ENCODE data around the gene PLPP2.

PLPP2 gene

DNA sequence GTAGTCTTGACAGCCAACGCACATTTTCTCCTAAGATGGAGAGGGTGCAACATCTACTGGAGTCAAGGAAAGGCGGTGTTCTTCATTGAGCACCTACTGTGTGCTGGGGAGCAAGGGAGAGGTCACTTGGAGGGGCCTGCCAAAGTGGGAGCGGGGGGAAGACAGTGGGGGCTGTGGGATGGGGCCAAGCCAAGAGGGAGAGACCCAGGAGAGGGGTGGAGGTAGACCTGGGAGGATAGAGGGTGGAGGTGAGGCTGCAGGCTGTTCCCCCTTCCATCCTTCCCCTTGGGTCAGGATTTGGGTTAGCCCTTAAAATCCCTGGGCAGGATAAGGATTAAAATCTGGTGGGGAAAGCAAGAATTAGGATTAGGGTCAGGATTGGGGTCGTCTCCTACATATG, 1.7 kb upstream of the PLPP2 start:
- H3K79me2 ChIP-seq (ENCODE audit: control insufficient read depth, low read length), result no peaks in the 10 kb centered on the region
- peaks cover 12% of the 10 kb centered on the region for H3K27me3 ChIP-seq (ENCODE audit: control insufficient read depth, low read length)
- no peak overlapping the region for H3K27ac ChIP-seq (ENCODE audit: low read depth, low read length)
- no peaks in the 10 kb centered on the region for H3K4me1 ChIP-seq (ENCODE audit: control insufficient read depth, low read length)
- no peaks in the 10 kb centered on the region for H3F3A ChIP-seq (ENCODE audit: control insufficient read depth, insufficient read depth)
- H3K9me3 ChIP-seq (ENCODE audit: control insufficient read depth, insufficient read depth, low read length), result no peaks in the 10 kb centered on the region
- no peaks in the 10 kb centered on the region for H3K9me2 ChIP-seq (replicated peaks; ENCODE audit: control insufficient read depth, low read length)
- H3K36me3 ChIP-seq (ENCODE audit: control insufficient read depth, low read length), result no peaks in the 10 kb centered on the region
- no peak overlapping the region for H3K4me2 ChIP-seq (ENCODE audit: low read length)
- TF ChIP-seq, protein P1, sequence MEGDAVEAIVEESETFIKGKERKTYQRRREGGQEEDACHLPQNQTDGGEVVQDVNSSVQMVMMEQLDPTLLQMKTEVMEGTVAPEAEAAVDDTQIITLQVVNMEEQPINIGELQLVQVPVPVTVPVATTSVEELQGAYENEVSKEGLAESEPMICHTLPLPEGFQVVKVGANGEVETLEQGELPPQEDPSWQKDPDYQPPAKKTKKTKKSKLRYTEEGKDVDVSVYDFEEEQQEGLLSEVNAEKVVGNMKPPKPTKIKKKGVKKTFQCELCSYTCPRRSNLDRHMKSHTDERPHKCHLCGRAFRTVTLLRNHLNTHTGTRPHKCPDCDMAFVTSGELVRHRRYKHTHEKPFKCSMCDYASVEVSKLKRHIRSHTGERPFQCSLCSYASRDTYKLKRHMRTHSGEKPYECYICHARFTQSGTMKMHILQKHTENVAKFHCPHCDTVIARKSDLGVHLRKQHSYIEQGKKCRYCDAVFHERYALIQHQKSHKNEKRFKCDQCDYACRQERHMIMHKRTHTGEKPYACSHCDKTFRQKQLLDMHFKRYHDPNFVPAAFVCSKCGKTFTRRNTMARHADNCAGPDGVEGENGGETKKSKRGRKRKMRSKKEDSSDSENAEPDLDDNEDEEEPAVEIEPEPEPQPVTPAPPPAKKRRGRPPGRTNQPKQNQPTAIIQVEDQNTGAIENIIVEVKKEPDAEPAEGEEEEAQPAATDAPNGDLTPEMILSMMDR (IDR thresholded peaks at IDR 0.05; ENCODE audit: low read depth, low read length, poor library complexity, severe bottlenecking), result no peak
- no peak for TF ChIP-seq EZH2phosphoT487 (IDR thresholded peaks at IDR 0.05; ENCODE audit: borderline replicate concordance, low read length)
- no peaks in the 10 kb centered on the region for H4K20me1 ChIP-seq (ENCODE audit: control insufficient read depth, insufficient read depth, low read depth, low read length)
- H3K4me3 ChIP-seq (ENCODE audit: low read length), result no peak overlapping the region

DNA sequence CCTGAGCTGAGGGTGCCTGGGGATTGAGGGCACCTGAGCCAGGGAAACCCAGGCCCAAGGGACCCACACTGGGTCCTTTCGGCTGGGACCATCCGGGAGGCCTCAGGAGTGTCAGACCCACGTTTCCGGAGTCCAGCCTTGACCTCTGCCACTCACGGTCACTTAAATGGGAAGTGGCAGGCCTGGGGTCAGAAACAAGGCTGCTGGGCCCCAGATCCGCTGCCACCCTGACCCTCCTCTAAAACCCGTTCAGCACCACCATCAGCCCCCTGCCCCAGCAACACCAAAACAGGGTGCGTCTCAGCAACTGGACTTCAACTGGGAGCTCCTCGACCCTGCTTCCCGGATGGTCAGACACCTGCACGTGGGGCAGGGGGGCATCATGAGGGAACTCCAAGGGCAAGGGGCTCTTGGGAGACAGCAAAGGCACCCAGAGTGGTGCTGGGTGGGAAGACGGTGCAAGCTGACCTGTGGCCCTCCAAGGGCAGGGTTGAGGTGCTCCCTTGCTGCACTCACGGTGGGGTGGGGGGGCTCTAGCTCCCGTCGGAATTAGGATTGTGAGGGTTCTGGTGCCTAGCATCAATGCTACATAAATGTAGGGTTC, 1.2 kb upstream of the PLPP2 start:
- H3K4me1 ChIP-seq (ENCODE audit: control insufficient read depth, low read length), result no peaks in the 10 kb centered on the region
- no peaks in the 10 kb centered on the region for H4K20me1 ChIP-seq (ENCODE audit: control insufficient read depth, insufficient read depth, low read depth, low read length)
- H3K27me3 ChIP-seq (ENCODE audit: control insufficient read depth, low read length), result peaks cover 12% of the 10 kb centered on the region
- no peak overlapping the region for H3K4me3 ChIP-seq (ENCODE audit: low read length)
- H3K27ac ChIP-seq (ENCODE audit: low read depth, low read length), result no peak overlapping the region
- H3K79me2 ChIP-seq (ENCODE audit: control insufficient read depth, low read length), result no peaks in the 10 kb centered on the region
- no peak for TF ChIP-seq EZH2phosphoT487 (IDR thresholded peaks at IDR 0.05; ENCODE audit: borderline replicate concordance, low read length)
- TF ChIP-seq, protein P1 (IDR thresholded peaks at IDR 0.05; ENCODE audit: low read depth, low read length, poor library complexity, severe bottlenecking), result no peak
- no peaks in the 10 kb centered on the region for H3K9me2 ChIP-seq (replicated peaks; ENCODE audit: control insufficient read depth, low read length)
- H3K4me2 ChIP-seq (ENCODE audit: low read length), result no peak overlapping the region
- no peaks in the 10 kb centered on the region for H3K9me3 ChIP-seq (ENCODE audit: control insufficient read depth, insufficient read depth, low read length)
- no peaks in the 10 kb centered on the region for H3K36me3 ChIP-seq (ENCODE audit: control insufficient read depth, low read length)
- no peaks in the 10 kb centered on the region for H3F3A ChIP-seq (ENCODE audit: control insufficient read depth, insufficient read depth)

- Histone ChIP-seq H3F3A (ENCODE audit: control insufficient read depth, insufficient read depth) (no peaks in the 10 kb centered on the region), H3K4me1 (ENCODE audit: control insufficient read depth, low read length) (no peaks in the 10 kb centered on the region), H3K36me3 (ENCODE audit: control insufficient read depth, low read length) (no peaks in the 10 kb centered on the region), H4K20me1 (ENCODE audit: control insufficient read depth, insufficient read depth, low read depth, low read length) (no peaks in the 10 kb centered on the region), H3K9me2 (replicated peaks; ENCODE audit: control insufficient read depth, low read length) (no peaks in the 10 kb centered on the region), H3K27ac (ENCODE audit: low read depth, low read length) (no peak overlapping the region), H3K9me3 (ENCODE audit: control insufficient read depth, insufficient read depth, low read length) (no peaks in the 10 kb centered on the region), H3K4me2 (ENCODE audit: low read length) (no peak overlapping the region), H3K79me2 (ENCODE audit: control insufficient read depth, low read length) (no peaks in the 10 kb centered on the region), H3K27me3 (ENCODE audit: control insufficient read depth, low read length) (peaks cover 12% of the 10 kb centered on the region), H3K4me3 (ENCODE audit: low read length) (no peak overlapping the region)
- TF ChIP-seq, protein P1 (IDR thresholded peaks at IDR 0.05; ENCODE audit: low read depth, low read length, poor library complexity, severe bottlenecking), result no peak
- TF ChIP-seq EZH2phosphoT487 (IDR thresholded peaks at IDR 0.05; ENCODE audit: borderline replicate concordance, low read length), result no peak
These were observed 518 bp upstream of the PLPP2 start for GRCh38 chr19:291561-292280.
